K562 (cell line): ENCODE measurements around the gene GALP. TPM values are rescaled to one million over a fixed set of nuclear protein-coding genes. Genes with fewer than 3 reads are reported as not detected.

Experiments
- ATAC-seq: fragments of 200-7000 bp; cut with Tn5 transposase; 3 replicates; pipeline ENCODE4 v1.9.1; 2020; ENCODE audit warnings: moderate library complexity
- BruUV-seq: library from RNA; stranded (reverse); fragments of 400-500 nt; replicated peaks from 2 replicates; lab custom pipeline; 2021; lab: Mats Ljungman, UMichigan
- CTCF ChIA-PET: fragments of 300-600 bp; formaldehyde crosslinking; extraction: SDS; loops from one replicate; lab custom pipeline; 2021; ENCODE audit warnings: low intra/inter-chr PET ratio; lab: Yijun Ruan, JAX
- POLR2A ChIA-PET: fragments of 300-600, 350-650 bp; sonication (Branson Sonifier 250); formaldehyde crosslinking; extraction: SDS; loops from one replicate; lab custom pipeline; 2021; ENCODE audit warnings: antibody characterized with exemption, inconsistent platforms; lab: Yijun Ruan, JAX
- DNase-seq, 4 experiments: peaks; one replicate each; pipeline versions ENCODE4 v3.0.0 to v3.0.0-alpha.2; 2011 to 2018; ENCODE audit warnings: low spot score in 3 of 4, mixed read lengths in 3 of 4; ENCODE audit errors: extremely low read depth in 1 of 4
- FAIRE-seq: peaks from 2 replicates; lab custom pipeline; 2011; peaks lifted over from hg19 to GRCh38; lab: Jason Lieb, UNC
- H2AFZ ChIP-seq: 2 replicates; pipeline ENCODE4 v1.6.0; 2011; ENCODE audit warnings: low read depth, low read length, control low read depth, inconsistent platforms
- H3K27ac ChIP-seq: fragments of 200-600 bp; 3 replicates; pipeline ENCODE4 v1.8.0; 2011; ENCODE audit warnings: low read depth, mild to moderate bottlenecking, control low read depth, inconsistent platforms, low read length, moderate library complexity, mixed read lengths; ENCODE audit errors: extremely low read depth
- H3K27me3 ChIP-seq, 2 experiments: fragments of 300-600 bp in 1 of 2; 2 replicates in 1 of 2; 3 replicates in 1 of 2; pipeline versions ENCODE4 v1.6.0 to v1.8.0; 2011; ENCODE audit warnings: inconsistent platforms in 2 of 2, low read length in 2 of 2, mild to moderate bottlenecking in 1 of 2, mixed read lengths in 1 of 2, moderate library complexity in 1 of 2; ENCODE audit not compliant: control insufficient read depth in 2 of 2, insufficient read depth in 2 of 2
- H3K36me3 ChIP-seq: fragments of 300-600 bp; 3 replicates; pipeline ENCODE4 v1.8.0; 2011; ENCODE audit warnings: mild to moderate bottlenecking, low read length, inconsistent platforms; ENCODE audit not compliant: control insufficient read depth, insufficient read depth
- H3K4me1 ChIP-seq, 2 experiments: fragments of 200-600 bp in 1 of 2; replicated peaks in 1 of 2; 2 replicates in 1 of 2; 3 replicates in 1 of 2; pipeline versions ENCODE4 v1.5.1 to v1.8.0; 2011; ENCODE audit warnings: inconsistent platforms in 2 of 2, low read length in 2 of 2, mild to moderate bottlenecking in 1 of 2, mixed read lengths in 1 of 2, moderate library complexity in 1 of 2; ENCODE audit not compliant: control insufficient read depth in 2 of 2, insufficient read depth in 2 of 2
- H3K4me2 ChIP-seq: 2 replicates; pipeline ENCODE4 v1.6.1; 2011; ENCODE audit warnings: low read length, control low read depth, inconsistent platforms, mixed read lengths; ENCODE audit not compliant: insufficient read depth
- H3K4me3 ChIP-seq: fragments of 200-600 bp; sonication (generic), shearing (Covaris generic); 2 replicates; pipeline ENCODE4 v1.5.1; 2016; ENCODE audit warnings: control low read depth, inconsistent platforms
- H3K79me2 ChIP-seq: fragments of 200-600 bp; 3 replicates; pipeline ENCODE4 v1.8.0; 2011; ENCODE audit warnings: low read length, inconsistent platforms; ENCODE audit not compliant: control insufficient read depth, insufficient read depth
- H3K9ac ChIP-seq, 2 experiments: 2 replicates each; pipeline versions ENCODE4 v1.6.0 to v1.6.1; 2011; ENCODE audit warnings: low read depth in 2 of 2, low read length in 2 of 2, control low read depth in 1 of 2, inconsistent platforms in 1 of 2, mild to moderate bottlenecking in 1 of 2, mixed read lengths in 1 of 2; ENCODE audit not compliant: insufficient read depth in 1 of 2
- H3K9me1 ChIP-seq: one replicate; pipeline ENCODE4 v1.6.0; 2011; ENCODE audit warnings: inconsistent platforms, mild to moderate bottlenecking, low read length, moderate library complexity; ENCODE audit not compliant: control insufficient read depth, insufficient read depth
- H3K9me3 ChIP-seq: replicated peaks from 2 replicates; pipeline ENCODE4 v1.5.1; 2011; ENCODE audit warnings: low read depth, low read length, inconsistent platforms; ENCODE audit not compliant: control insufficient read depth, insufficient read depth
- H4K20me1 ChIP-seq: replicated peaks from 2 replicates; pipeline ENCODE4 v1.6.1; 2011; ENCODE audit warnings: low read length, inconsistent platforms, mixed read lengths; ENCODE audit not compliant: control insufficient read depth, insufficient read depth
- ASH1L ChIP-seq: fragments of 450-650 bp; IDR thresholded peaks from 2 replicates; pipeline ENCODE4 v1.6.1; 2018; ENCODE audit warnings: borderline replicate concordance, mild to moderate bottlenecking, low read depth; ENCODE audit not compliant: partially characterized antibody
- DPF2 ChIP-seq: fragments of 450-650 bp; IDR thresholded peaks from 2 replicates; pipeline ENCODE4 v1.6.1; 2016
- E2F6 ChIP-seq, 2 experiments: IDR thresholded peaks; 2 replicates each; pipeline ENCODE4 v1.6.1; 2011; ENCODE audit warnings: borderline replicate concordance in 1 of 2, control low read depth in 1 of 2, low read depth in 1 of 2, low read length in 1 of 2, mild to moderate bottlenecking in 1 of 2, mixed read lengths in 1 of 2, moderate library complexity in 1 of 2; ENCODE audit not compliant: insufficient read depth in 1 of 2, insufficient read length in 1 of 2, poor library complexity in 1 of 2, severe bottlenecking in 1 of 2; ENCODE audit errors: extremely low read depth in 1 of 2
- MECOM ChIP-seq: fragments of 250-450 bp; sonication (Bioruptor Pico); IDR thresholded peaks from 2 replicates; pipeline ENCODE4 v1.8.0; 2022; ENCODE audit warnings: inconsistent platforms
- RBM25 ChIP-seq: fragments of 200-400 bp; formaldehyde crosslinking; IDR thresholded peaks from 2 replicates; pipeline ENCODE4 v1.6.1; 2018; ENCODE audit warnings: low read length, low read depth, moderate library complexity; ENCODE audit not compliant: severe bottlenecking
- TARDBP ChIP-seq: fragments of 450-650 bp; IDR thresholded peaks from 2 replicates; pipeline ENCODE4 v1.6.1; 2016
- ZNF277 ChIP-seq: fragments of 250-450 bp; sonication (Bioruptor Pico); IDR thresholded peaks from 2 replicates; pipeline ENCODE4 v1.8.0; 2022; ENCODE audit warnings: inconsistent platforms, mild to moderate bottlenecking, moderate library complexity, borderline replicate concordance
- ZNF778 ChIP-seq: fragments of 450-650 bp; formaldehyde crosslinking; IDR thresholded peaks from 2 replicates; pipeline ENCODE4 v1.4.0; 2020; ENCODE audit warnings: mild to moderate bottlenecking, moderate library complexity
- WGBS: fragments of 100-300 bp; shearing (Covaris generic); methylation state at CpG from one replicate; pipeline ENCODE4 v1.1.6; 2016; ENCODE audit warnings: low coverage, mixed read lengths; ENCODE audit not compliant: insufficient coverage; ENCODE audit errors: missing lambda C conversion rate; 5-methylcytosine and 5-hydroxymethylcytosine counted together
- in situ Hi-C: fragments of 300-500 bp; cut with MboI; formaldehyde crosslinking; loops from 4 replicates; pipeline ENCODE4 v1.15.0; 2018; ENCODE audit warnings: inconsistent platforms, mixed read lengths
- intact Hi-C: fragments of 100-400 bp; cut with micrococcal nuclease; formaldehyde crosslinking; loops from 2 replicates; pipeline ENCODE4 v1.14.2; 2022
- polyA plus RNA-seq, 8 experiments: library from polyadenylated mRNA; depleted of rRNA in 4 of 8; stranded (reverse) in 5 of 8; unstranded in 3 of 8; fragments of >200 nt; fragmentation: Nextera tagmentation in 2 of 8; fragmentation: Illumina TruSeq in 1 of 8; extraction: Ambion mirVana in 2 of 8; extraction: Trizol in 1 of 8; gene quantifications; 2 replicates each; pipeline versions ENCODE4 v1.2.1 to v1.2.3, GENCODE V29; 2011 to 2014; ENCODE audit warnings: inconsistent platforms in 1 of 8, missing spikeins in 1 of 8
- total RNA-seq, 7 experiments: library from RNA; depleted of rRNA in 6 of 7; stranded (reverse); fragments of >200 nt in 6 of 7; fragmentation: Illumina TruSeq in 2 of 7; extraction: Trizol in 2 of 7; gene quantifications; 2 replicates each; pipeline versions ENCODE4 v1.2.1 to v1.2.3, GENCODE V29; 2011 to 2021; ENCODE audit warnings: low replicate concordance in 1 of 7

The GALP gene
- total and polyA plus RNA-seq, 9 of the 15 experiments (the other 6 are each of a cell fraction or from before 2014, with no cell fraction given): not detected

GRCh38 chr19:56126983-56127780 lies 48.6 kb upstream of the GALP start:
- Histone ChIP-seq H3K36me3 (no peaks in the 10 kb centered on the region), H3K9me3 (no peaks in the 10 kb centered on the region), H3K4me1 (peaks cover 16 to 23% of the 10 kb centered on the region in 2 experiments; a peak in 4 of 5 replicates), H3K9me1 (peaks cover 2% of the 10 kb centered on the region), H3K79me2 (no peaks in the 10 kb centered on the region), H3K4me3 (no peak overlapping the region), H3K27me3 (no peaks in the 10 kb centered on the region), H3K9ac (peak overlapping the region in 1 of 2 experiments; percentile 61; a peak in 1 of 4 replicates), H4K20me1 (no peaks in the 10 kb centered on the region), H3K4me2 (no peak overlapping the region), H3K27ac (no peak overlapping the region), H2AFZ (no peak overlapping the region; the same call in 1 of the 2 replicates)
- intact Hi-C loops: no loop called here
- ATAC-seq (peak; percentile 76), FAIRE-seq (no peak), DNase-seq (peak; percentile 58 to 90 (median 76))
- ChIA-PET CTCF (no interaction called here), POLR2A (interaction anchor here (0.6 kb wide), 1 partner anchor 14 kb away, joined by 3 read pairs; the partner anchor contains the start of gene ZNF444)
- WGBS: 87% methylated on average over 15 of the region's 19 CpGs
- BruUV-seq: no TSS peak
- in situ Hi-C loops: loop anchor here (25.0 kb wide), 1 partner anchor 965 kb away; the partner anchor contains the start of genes DNAAF3 and TNNI3
- TF ChIP-seq TARDBP (no peak), ZNF277 (CRISPR knock-in tag) (no peak), MECOM (CRISPR knock-in tag) (no peak), ZNF778 (CRISPR knock-in tag) (no peak), DPF2 (no peak), RBM25 (peak; percentile 33), ASH1L (peak; percentile 47), E2F6 (IDR thresholded peaks at IDR 0.05; ENCODE audit: borderline replicate concordance in 1 of 2, extremely low read depth in 1 of 2, insufficient read depth in 1 of 2, insufficient read length in 1 of 2, low read depth in 1 of 2, low read length in 1 of 2, poor library complexity in 1 of 2, severe bottlenecking in 1 of 2) (peak; percentile 16 to 61)
